Retinal pigment epithelial cell (primary cell): ENCODE data around the gene HLA-DMB.

Experiments
- DNase-seq: peaks from one replicate; pipeline ENCODE4 v3.0.0-alpha.2; 2010; ENCODE audit warnings: low read depth
- H3K4me3 ChIP-seq: 2 replicates; pipeline ENCODE4 v1.5.1; 2011; ENCODE audit warnings: mild to moderate bottlenecking, low read length, control low read depth, moderate library complexity
- CTCF ChIP-seq: conservative IDR thresholded peaks from 2 replicates; pipeline ENCODE4 v1.5.1; 2011; ENCODE audit warnings: low read depth, low read length, control low read depth, inconsistent platforms

Gene HLA-DMB

GRCh38 chr6:32971242-32971580, 30.4 kb upstream of the HLA-DMB start:
- peak overlapping the region; percentile 94 for H3K4me3 ChIP-seq
- TF ChIP-seq CTCF = no peak
- no peak for DNase-seq

- DNase-seq = no peak
Measured at GRCh38 chr6:32970413-32971241, 29.8 kb upstream of the HLA-DMB start.

GRCh38 chr6:32969685-32970412, 29.0 kb upstream of the HLA-DMB start:
- peak; percentile 22 for TF ChIP-seq CTCF
- no peak for DNase-seq
- peak overlapping the region; percentile 94 for H3K4me3 ChIP-seq

More at GRCh38 chr6:32970413-32971241, 29.8 kb upstream of the HLA-DMB start:
- TF ChIP-seq CTCF = no peak
- peak overlapping the region; percentile 94 for H3K4me3 ChIP-seq

GRCh38 chr6:32968867-32969684, 28.2 kb upstream of the HLA-DMB start:
- TF ChIP-seq CTCF = peak; percentile 31
- peak overlapping the region; percentile 94 for H3K4me3 ChIP-seq
- peak; percentile 60 for DNase-seq

GRCh38 chr6:32968093-32968866, 27.5 kb upstream of the HLA-DMB start, which contains the start of gene BRD2:
Gene BRD2 (plus strand): TSS chr6:32968594. CDS start chr6:32972899, 4,305 bp downstream.
- no peak for TF ChIP-seq CTCF
- peak; percentile 83 for DNase-seq
- peak within 1 kb of the TSS; percentile 94 for H3K4me3 ChIP-seq
